GM21786 (cell line): ENCODE measurements around the gene GID4.

Experiments
- ATAC-seq: cut with Tn5 transposase; IDR thresholded peaks from one replicate; pipeline ENCODE4 v1.9.1; 2021; ENCODE audit not compliant: unreplicated experiment

GID4 gene

GRCh38 chr17:18015593-18015992, 23.6 kb upstream of the GID4 start:
- ATAC-seq: no peak

- no peak for ATAC-seq
Observed at GRCh38 chr17:18016426-18016825, 22.8 kb upstream of the GID4 start.

- no peak for ATAC-seq
Observed at GRCh38 chr17:18017958-18018357, 21.2 kb upstream of the GID4 start.

- ATAC-seq: no peak
Observed at GRCh38 chr17:18018411-18018921, 20.7 kb upstream of the GID4 start.

- no peak for ATAC-seq
Observed at GRCh38 chr17:18019838-18020154, 19.4 kb upstream of the GID4 start.

GRCh38 chr17:18020971-18021370, 18.2 kb upstream of the GID4 start:
- ATAC-seq: no peak

GRCh38 chr17:18021372-18021771, 17.8 kb upstream of the GID4 start:
- no peak for ATAC-seq

- peak; percentile 56 for ATAC-seq
Observed at GRCh38 chr17:18025241-18025944, 13.8 kb upstream of the GID4 start.

GRCh38 chr17:18025945-18026776, 13.0 kb upstream of the GID4 start:
- ATAC-seq: no peak

- ATAC-seq: no peak
Observed at GRCh38 chr17:18027280-18027679, 11.9 kb upstream of the GID4 start.

- no peak for ATAC-seq
Observed at GRCh38 chr17:18028114-18028951, 10.9 kb upstream of the GID4 start.

GRCh38 chr17:18028952-18029540, 10.2 kb upstream of the GID4 start:
- no peak for ATAC-seq

- ATAC-seq: no peak
Observed at GRCh38 chr17:18031955-18032354, 7.3 kb upstream of the GID4 start.

- ATAC-seq: no peak
Observed at GRCh38 chr17:18033442-18034099, 5.6 kb upstream of the GID4 start.

GRCh38 chr17:18035704-18036103, 3.5 kb upstream of the GID4 start:
- no peak for ATAC-seq

GRCh38 chr17:18037486-18037885, 1.7 kb upstream of the GID4 start:
- ATAC-seq: no peak

- no peak for ATAC-seq
Observed at GRCh38 chr17:18038149-18038850, 908 bp upstream of the GID4 start.

GRCh38 chr17:18039535-18040260, 490 bp downstream of the GID4 start:
- peak; percentile 18 for ATAC-seq

GRCh38 chr17:18040261-18040858, 1.2 kb downstream of the GID4 start:
- no peak for ATAC-seq
